Stimulated activated naive B cell treated with anti-CD40 and anti-IgM and Interleukin-4, amounts not matched to agents 10 μg/mL and 1 μg/mL and 100 μg/mL, for 72 hours (primary cell): ENCODE measurements around the gene NYAP1.
"Not testable (repeated sequence)": the region's sequence is repeated elsewhere in the genome, so short reads cannot be mapped to it uniquely, and the experiment has no call there.

Source experiments
- ATAC-seq, 2 donors: fragments of 150-1000 bp; cut with Tn5 transposase; replicated peaks; 2 replicates each; pipeline ENCODE4 v1.10.0; 2021; ENCODE audit warnings: moderate library complexity in 1 of 2
- DNase-seq: peaks from one replicate; pipeline ENCODE4 v3.0.0; 2021
- H3K27ac Mint-ChIP-seq: one replicate; pipeline ENCODE4 v1.8.0; 2022; ENCODE audit warnings: mild to moderate bottlenecking, mixed read lengths
- H3K27me3 Mint-ChIP-seq, 2 donors: one replicate each; pipeline ENCODE4 v1.8.0; 2022; ENCODE audit warnings: mixed read lengths in 2 of 2
- H3K36me3 Mint-ChIP-seq, 2 donors: one replicate each; pipeline ENCODE4 v1.8.0; 2022; ENCODE audit warnings: mixed read lengths in 2 of 2, mild to moderate bottlenecking in 1 of 2
- H3K4me1 Mint-ChIP-seq, 2 donors: one replicate each; pipeline ENCODE4 v1.8.0; 2022; ENCODE audit warnings: mixed read lengths in 2 of 2, mild to moderate bottlenecking in 1 of 2
- H3K4me3 Mint-ChIP-seq, 2 donors: one replicate each; pipeline ENCODE4 v1.8.0; 2022; ENCODE audit warnings: mild to moderate bottlenecking in 2 of 2, mixed read lengths in 2 of 2, moderate library complexity in 1 of 2
- H3K9me3 Mint-ChIP-seq, 2 donors: one replicate each; pipeline ENCODE4 v1.8.0; 2022; ENCODE audit warnings: mixed read lengths in 2 of 2, mild to moderate bottlenecking in 1 of 2

The NYAP1 gene

GRCh38 chr7:100493476-100494264 lies 9.9 kb downstream of the NYAP1 start:
- H3K27me3 Mint-ChIP-seq = peaks cover 55 to 81% of the 10 kb centered on the region in 2 donors
- peak overlapping the region; percentile 72 for H3K4me3 Mint-ChIP-seq
- ATAC-seq = peak; percentile 82
- no peak for DNase-seq
- no peak overlapping the region for H3K27ac Mint-ChIP-seq
- H3K36me3 Mint-ChIP-seq = no peaks in the 10 kb centered on the region
- peaks cover 12 to 13% of the 10 kb centered on the region in 2 donors for H3K4me1 Mint-ChIP-seq
- H3K9me3 Mint-ChIP-seq = no peaks in the 10 kb centered on the region

- Mint-ChIP-seq H3K4me1 (peaks cover 6 to 11% of the 10 kb centered on the region in 2 donors), H3K9me3 (no peaks in the 10 kb centered on the region), H3K4me3 (no peak overlapping the region), H3K36me3 (no peaks in the 10 kb centered on the region), H3K27me3 (peaks cover 35 to 55% of the 10 kb centered on the region in 2 donors), H3K27ac (no peak overlapping the region)
- ATAC-seq = no peak
- DNase-seq = no peak
Observed at GRCh38 chr7:100496509-100496908, 12.8 kb downstream of the NYAP1 start.

- not testable (repeated sequence) for H3K4me1 Mint-ChIP-seq, DNase-seq, H3K36me3 Mint-ChIP-seq, ATAC-seq, H3K27ac Mint-ChIP-seq, H3K9me3 Mint-ChIP-seq, H3K4me3 Mint-ChIP-seq
- peaks cover 11 to 13% of the 10 kb centered on the region in 2 donors for H3K27me3 Mint-ChIP-seq
Observed at GRCh38 chr7:100500743-100501142, 17.0 kb downstream of the NYAP1 start.

- not testable (repeated sequence) for ATAC-seq
Observed at GRCh38 chr7:100504031-100504430, 20.3 kb downstream of the NYAP1 start.

GRCh38 chr7:100504887-100505611 lies 21.3 kb downstream of the NYAP1 start:
- ATAC-seq = no peak
- no peak overlapping the region for H3K4me3 Mint-ChIP-seq
- H3K36me3 Mint-ChIP-seq = no peaks in the 10 kb centered on the region

More at GRCh38 chr7:100504031-100504430, 20.3 kb downstream of the NYAP1 start:
- not testable (repeated sequence) for H3K9me3 Mint-ChIP-seq, H3K36me3 Mint-ChIP-seq, DNase-seq, H3K4me3 Mint-ChIP-seq, H3K4me1 Mint-ChIP-seq, H3K27ac Mint-ChIP-seq
- peaks cover under 1 to 12% of the 10 kb centered on the region in 2 donors for H3K27me3 Mint-ChIP-seq

GRCh38 chr7:100506356-100506923 lies 22.7 kb downstream of the NYAP1 start:
- Mint-ChIP-seq H3K4me3 (no peak overlapping the region), H3K27ac (no peak overlapping the region), H3K9me3 (no peaks in the 10 kb centered on the region), H3K36me3 (no peaks in the 10 kb centered on the region), H3K4me1 (peaks cover 2 to 4% of the 10 kb centered on the region in 2 donors), H3K27me3 (peaks cover 11 to 17% of the 10 kb centered on the region in 2 donors)
- no peak for DNase-seq
- ATAC-seq = no peak

More at GRCh38 chr7:100504887-100505611, 21.3 kb downstream of the NYAP1 start:
- DNase-seq = no peak
- H3K4me1 Mint-ChIP-seq = peaks cover 2 to 4% of the 10 kb centered on the region in 2 donors
- H3K9me3 Mint-ChIP-seq = no peaks in the 10 kb centered on the region
- peaks cover 5 to 17% of the 10 kb centered on the region in 2 donors for H3K27me3 Mint-ChIP-seq
- H3K27ac Mint-ChIP-seq = no peak overlapping the region

- H3K9me3 Mint-ChIP-seq = no peaks in the 10 kb centered on the region
- DNase-seq (no peak), ATAC-seq (no peak)
- H3K27me3 Mint-ChIP-seq = peaks cover 15 to 33% of the 10 kb centered on the region in 2 donors
- no peaks in the 10 kb centered on the region for H3K36me3 Mint-ChIP-seq
- peaks cover 0 to 2% of the 10 kb centered on the region in 2 donors for H3K4me1 Mint-ChIP-seq
- H3K27ac Mint-ChIP-seq = no peak overlapping the region
- no peak overlapping the region for H3K4me3 Mint-ChIP-seq
Observed at GRCh38 chr7:100509231-100509630, 25.5 kb downstream of the NYAP1 start.

- H3K27me3 Mint-ChIP-seq = peaks cover 19 to 39% of the 10 kb centered on the region in 2 donors
- ATAC-seq = no peak
- H3K9me3 Mint-ChIP-seq = no peaks in the 10 kb centered on the region
- no peaks in the 10 kb centered on the region for H3K36me3 Mint-ChIP-seq
- H3K4me3 Mint-ChIP-seq = no peak overlapping the region
- no peak for DNase-seq
- no peak overlapping the region for H3K27ac Mint-ChIP-seq
- peaks cover 0 to 2% of the 10 kb centered on the region in 2 donors for H3K4me1 Mint-ChIP-seq
Observed at GRCh38 chr7:100510437-100511239, 26.9 kb downstream of the NYAP1 start.

- no peaks in the 10 kb centered on the region for H3K9me3 Mint-ChIP-seq
- no peak overlapping the region for H3K27ac Mint-ChIP-seq
- no peaks in the 10 kb centered on the region for H3K36me3 Mint-ChIP-seq
- ATAC-seq = no peak
- H3K27me3 Mint-ChIP-seq = peaks cover 19 to 30% of the 10 kb centered on the region in 2 donors
- DNase-seq = no peak
- peaks cover 0 to 2% of the 10 kb centered on the region in 2 donors for H3K4me1 Mint-ChIP-seq
- no peak overlapping the region for H3K4me3 Mint-ChIP-seq
Observed at GRCh38 chr7:100513212-100513810, 29.6 kb downstream of the NYAP1 start.

GRCh38 chr7:100515072-100515532 lies 31.4 kb downstream of the NYAP1 start:
- no peak for ATAC-seq
- Mint-ChIP-seq H3K4me1 (peaks cover 0 to 2% of the 10 kb centered on the region in 2 donors), H3K27ac (no peak overlapping the region), H3K36me3 (no peaks in the 10 kb centered on the region), H3K4me3 (no peak overlapping the region), H3K27me3 (peaks cover 13 to 23% of the 10 kb centered on the region in 2 donors), H3K9me3 (no peaks in the 10 kb centered on the region)
- DNase-seq = no peak

GRCh38 chr7:100516135-100516812 lies 32.5 kb downstream of the NYAP1 start:
- H3K9me3 Mint-ChIP-seq = no peaks in the 10 kb centered on the region
- no peak overlapping the region for H3K4me3 Mint-ChIP-seq
- peaks cover 1 to 4% of the 10 kb centered on the region in 2 donors for H3K4me1 Mint-ChIP-seq
- DNase-seq = no peak
- H3K36me3 Mint-ChIP-seq = no peaks in the 10 kb centered on the region
- peak; percentile 18 to 38 for ATAC-seq
- no peak overlapping the region for H3K27ac Mint-ChIP-seq
- H3K27me3 Mint-ChIP-seq = peaks cover 8 to 23% of the 10 kb centered on the region in 2 donors

- peaks cover 8 to 23% of the 10 kb centered on the region in 2 donors for H3K27me3 Mint-ChIP-seq
- H3K4me3 Mint-ChIP-seq = no peak overlapping the region
- ATAC-seq = no peak
- peaks cover 4 to 7% of the 10 kb centered on the region in 2 donors for H3K4me1 Mint-ChIP-seq
- H3K36me3 Mint-ChIP-seq = no peaks in the 10 kb centered on the region
- no peaks in the 10 kb centered on the region for H3K9me3 Mint-ChIP-seq
- no peak for DNase-seq
- no peak overlapping the region for H3K27ac Mint-ChIP-seq
Observed at GRCh38 chr7:100517305-100517704, 33.6 kb downstream of the NYAP1 start.

GRCh38 chr7:100519580-100519979 lies 35.9 kb downstream of the NYAP1 start:
- DNase-seq (no peak), ATAC-seq (no peak)
- H3K27ac Mint-ChIP-seq = no peak overlapping the region
- H3K27me3 Mint-ChIP-seq = peaks cover 3 to 6% of the 10 kb centered on the region in 2 donors
- H3K4me1 Mint-ChIP-seq = peaks cover 3 to 7% of the 10 kb centered on the region in 2 donors
- H3K9me3 Mint-ChIP-seq = no peaks in the 10 kb centered on the region
- no peaks in the 10 kb centered on the region for H3K36me3 Mint-ChIP-seq
- H3K4me3 Mint-ChIP-seq = no peak overlapping the region
